Measurements from ENCODE around the gene PROZ.
"Not testable (repeated sequence)": the region's sequence is repeated elsewhere in the genome, so short reads cannot be mapped to it uniquely, and the experiment has no call there.

Gene PROZ, protein sequence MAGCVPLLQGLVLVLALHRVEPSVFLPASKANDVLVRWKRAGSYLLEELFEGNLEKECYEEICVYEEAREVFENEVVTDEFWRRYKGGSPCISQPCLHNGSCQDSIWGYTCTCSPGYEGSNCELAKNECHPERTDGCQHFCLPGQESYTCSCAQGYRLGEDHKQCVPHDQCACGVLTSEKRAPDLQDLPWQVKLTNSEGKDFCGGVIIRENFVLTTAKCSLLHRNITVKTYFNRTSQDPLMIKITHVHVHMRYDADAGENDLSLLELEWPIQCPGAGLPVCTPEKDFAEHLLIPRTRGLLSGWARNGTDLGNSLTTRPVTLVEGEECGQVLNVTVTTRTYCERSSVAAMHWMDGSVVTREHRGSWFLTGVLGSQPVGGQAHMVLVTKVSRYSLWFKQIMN

DNA sequence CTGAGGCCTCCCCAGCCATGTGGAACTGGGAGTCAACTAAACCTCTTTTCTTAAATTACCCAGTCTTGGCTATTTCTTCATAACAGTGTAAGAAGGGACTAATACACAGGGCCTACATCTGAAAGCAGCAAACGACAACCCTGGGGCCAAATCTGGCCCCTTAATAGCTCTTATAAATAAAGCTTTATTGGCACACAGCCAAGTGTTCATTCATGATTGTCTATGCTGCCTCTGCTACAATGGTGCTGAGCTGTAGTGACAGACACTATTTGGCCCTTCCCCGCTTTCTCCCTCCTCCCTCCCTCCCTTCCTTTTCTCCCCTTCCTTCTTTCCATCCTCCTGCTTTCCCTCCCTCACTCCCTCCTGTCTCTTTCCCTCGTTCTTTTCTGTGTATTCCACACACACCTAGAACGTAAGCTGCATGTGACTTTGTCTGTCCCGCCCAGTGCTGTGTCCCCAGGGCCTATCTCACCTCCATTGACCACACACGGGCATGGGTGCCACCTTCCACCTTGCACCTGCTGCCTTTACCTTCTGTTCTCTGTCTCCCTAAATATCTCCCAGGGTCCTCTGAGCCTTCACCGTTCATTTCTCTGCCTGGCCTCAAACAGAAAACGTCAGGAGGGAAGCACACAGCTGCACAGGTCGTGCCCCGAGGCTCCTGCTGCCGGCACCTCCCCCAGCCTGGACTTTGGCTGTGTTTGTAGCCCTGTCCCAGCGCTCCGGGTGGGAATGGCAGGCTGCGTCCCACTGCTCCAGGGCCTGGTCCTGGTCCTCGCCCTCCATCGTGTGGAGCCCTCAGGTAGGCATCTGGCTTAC is at the start of gene PROZ:
PROZ (plus strand) TSS at position 720 of the 819 bp plus-strand sequence; CDS start at position 733, 13 bp downstream.
- no peak for DNase-seq

DNA sequence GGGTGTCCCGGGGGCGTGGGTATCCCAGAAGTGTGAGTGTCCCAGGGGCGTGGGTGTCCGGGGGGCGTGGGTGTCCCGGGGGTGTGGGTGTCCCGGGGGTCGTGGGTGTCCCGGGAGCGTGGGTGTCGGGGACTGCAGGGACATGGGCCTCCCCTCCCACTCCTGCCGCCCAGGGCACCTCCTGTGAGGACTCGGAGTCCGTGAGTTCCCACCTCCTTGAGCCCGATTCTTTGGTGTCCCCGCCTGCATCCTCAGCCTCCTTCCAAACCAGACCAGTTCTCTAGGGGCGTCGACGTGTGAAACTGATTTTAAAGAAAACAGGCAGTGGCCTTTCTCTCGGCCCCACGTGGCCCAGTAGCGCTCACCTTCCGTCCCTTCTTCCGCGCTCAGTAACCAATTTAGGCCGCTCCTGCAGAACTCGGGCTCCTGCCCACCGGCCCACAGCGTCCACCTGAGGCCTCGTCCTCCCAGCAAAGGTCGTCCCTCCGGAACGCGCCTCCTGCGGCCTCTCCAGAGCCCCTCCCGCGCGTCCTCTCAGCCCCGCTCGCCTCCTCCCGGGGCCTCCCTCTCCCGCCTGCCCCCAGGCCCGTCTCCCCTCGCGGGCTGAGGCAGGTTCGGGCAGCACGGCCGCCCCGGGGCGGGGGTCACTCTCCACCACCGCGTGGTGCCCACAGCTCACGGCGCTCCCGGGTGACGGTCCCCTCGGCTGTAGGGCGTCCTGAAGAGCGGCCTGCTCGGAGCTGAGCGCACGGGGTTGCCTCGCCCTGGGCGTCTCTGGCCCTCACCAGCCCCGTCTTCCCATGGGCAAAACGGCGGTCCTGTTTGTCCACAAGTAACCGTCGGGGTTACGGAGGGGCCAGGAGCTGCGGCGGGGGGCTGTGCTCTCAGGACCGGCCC is 49.0 kb upstream of the PROZ start:
- no peak for DNase-seq

DNA sequence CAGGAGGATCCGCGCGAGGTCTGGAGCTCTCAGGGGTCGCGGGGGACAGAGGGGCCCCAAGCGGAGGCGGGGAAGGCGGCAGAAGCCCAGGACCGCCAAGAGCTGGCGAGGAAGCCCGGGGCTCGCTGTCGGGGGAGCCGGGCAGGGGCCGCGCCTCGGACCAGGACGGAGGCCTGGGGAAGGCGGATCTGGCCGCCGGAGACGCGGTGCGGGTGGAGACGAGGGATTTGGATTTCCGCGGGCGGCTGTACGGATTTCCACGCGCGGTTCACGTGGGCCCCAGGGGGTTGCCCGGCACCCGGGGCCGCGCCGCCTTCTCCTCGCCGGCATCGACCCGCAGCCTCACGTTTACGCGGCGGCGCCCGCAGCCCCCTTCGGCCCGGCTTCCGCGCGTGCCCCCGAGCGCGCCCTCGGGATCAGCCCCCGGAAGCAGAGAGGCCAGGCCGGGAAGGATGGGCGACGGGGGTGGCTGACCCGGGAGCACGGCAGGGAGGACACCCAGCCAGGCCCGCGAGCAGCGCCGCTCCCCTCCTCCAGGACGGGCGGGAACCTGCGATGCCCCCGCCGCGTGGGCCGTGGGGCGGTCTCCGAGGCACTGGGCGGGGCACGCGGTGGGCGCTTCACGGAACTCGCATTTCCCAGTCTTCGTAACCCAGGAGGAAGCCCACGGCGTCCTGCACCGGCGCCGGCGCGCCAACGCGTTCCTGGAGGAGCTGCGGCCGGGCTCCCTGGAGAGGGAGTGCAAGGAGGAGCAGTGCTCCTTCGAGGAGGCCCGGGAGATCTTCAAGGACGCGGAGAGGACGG is 48.2 kb upstream of the PROZ start:
- DNase-seq, result peak; percentile 8

DNA sequence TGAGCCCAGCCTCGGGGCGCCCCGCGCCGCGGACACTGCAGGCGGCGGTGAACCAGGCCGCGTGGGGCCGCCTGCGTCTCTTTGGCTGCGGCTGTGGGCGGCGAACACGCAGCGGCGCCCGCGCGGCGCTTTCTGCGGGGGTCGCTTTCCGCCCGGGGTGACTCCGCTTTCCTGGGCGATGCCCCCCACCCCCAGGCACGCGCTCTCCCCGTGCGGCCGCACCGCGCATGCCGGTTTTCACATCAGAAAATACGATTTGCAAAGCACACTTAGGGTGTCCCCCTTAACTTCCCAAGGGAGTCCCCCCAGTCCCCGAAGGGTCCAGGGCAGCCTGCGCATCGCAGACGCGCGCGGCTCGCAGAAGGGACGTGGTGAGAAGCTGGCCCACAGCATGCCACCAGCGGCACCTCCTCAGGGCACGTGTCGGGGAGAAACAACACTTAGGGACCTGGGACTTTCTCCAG is 47.6 kb upstream of the PROZ start:
- DNase-seq, result no peak

DNA sequence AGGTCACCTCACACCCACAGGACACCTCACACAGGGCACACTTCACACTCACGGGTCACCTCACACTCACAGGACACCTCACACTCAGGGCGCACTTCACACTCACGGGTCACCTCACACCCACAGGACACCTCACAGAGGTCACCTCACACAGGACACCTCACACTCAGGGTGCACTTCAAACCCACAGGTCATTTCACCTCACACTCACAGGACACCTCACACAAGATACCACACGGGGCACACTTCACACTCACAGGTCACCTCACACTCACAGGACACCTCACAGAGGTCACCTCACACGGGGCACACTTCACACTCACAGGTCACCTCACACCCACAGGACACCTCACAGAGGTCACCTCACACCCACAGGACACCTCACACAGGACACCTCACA is 46.6 kb upstream of the PROZ start:
- DNase-seq, result not testable (repeated sequence)

DNA sequence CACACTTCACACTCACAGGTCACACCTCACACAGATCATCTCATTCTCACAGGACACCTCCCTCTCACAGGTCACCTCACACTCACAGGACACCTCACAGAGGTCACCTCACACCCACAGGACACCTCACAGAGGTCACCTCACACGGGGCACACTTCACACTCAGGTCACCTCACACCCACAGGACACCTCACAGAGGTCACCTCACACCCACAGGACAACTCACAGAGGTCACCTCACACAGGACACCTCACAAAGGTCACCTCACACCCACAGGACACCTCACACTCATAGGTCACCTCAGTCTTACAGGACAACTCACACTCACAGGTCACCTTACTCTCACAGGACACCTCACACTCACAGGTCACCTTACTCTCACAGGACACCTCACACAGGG is 46.0 kb upstream of the PROZ start:
- DNase-seq, result not testable (repeated sequence)

DNA sequence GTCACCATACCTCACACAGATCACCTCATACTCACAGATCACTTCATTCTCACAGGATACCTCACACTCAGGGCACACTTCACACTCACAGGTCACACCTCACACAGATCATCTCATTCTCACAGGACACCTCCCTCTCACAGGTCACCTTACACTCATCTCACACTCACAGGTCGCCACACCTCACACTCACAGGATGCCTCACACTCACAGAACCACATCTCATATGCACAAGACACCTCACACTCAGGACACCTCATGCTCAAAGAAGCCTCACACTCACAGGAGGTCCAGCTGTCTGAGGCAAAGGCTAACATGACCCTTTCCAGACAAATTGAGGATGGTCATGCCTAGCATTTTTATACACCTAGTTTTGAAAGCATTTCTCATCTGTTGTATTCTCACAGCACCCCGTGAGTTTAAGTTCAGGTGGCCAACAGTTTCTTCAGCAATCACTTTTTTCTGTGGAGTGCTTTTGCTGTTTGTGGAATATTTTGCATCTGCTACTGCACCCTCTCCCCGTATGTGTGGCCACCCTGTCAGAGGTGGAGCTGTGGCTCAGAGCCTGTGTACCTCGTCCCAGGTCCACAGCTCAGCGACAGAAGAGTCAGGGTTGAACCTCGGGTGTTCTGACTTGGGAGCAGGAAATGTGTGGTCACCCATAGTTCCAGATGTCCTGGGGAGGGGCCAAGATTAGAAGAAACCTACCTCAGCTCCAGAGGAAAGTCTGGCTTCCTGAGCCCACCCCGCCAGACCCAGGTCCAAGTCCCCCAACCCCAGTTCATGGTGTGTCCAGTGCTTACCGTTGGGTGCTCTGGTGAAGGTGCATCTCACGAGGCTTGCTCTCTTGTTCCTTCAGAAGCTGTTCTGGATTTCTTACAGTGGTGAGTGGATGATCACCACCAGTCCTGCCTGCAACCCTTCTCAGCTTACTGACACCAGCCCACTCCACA is 45.3 kb upstream of the PROZ start:
- DNase-seq, result no peak

DNA sequence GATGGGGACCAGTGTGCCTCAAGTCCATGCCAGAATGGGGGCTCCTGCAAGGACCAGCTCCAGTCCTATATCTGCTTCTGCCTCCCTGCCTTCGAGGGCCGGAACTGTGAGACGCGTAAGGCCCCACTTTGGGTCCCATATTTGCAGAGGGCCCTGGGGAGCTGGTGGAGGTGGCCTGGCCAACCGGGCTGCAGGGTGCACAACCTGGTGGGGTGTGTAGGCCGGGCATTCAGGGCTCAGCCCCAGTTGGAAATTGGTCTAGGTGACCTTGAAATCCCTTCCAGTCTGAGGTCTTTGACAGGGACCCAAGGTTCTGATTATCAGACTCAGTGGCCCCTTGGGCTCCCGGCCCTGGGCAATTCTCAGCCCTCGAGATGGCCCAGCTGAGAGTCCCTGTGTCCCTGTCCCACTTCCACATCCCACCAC is 44.6 kb upstream of the PROZ start:
- DNase-seq, result no peak

DNA sequence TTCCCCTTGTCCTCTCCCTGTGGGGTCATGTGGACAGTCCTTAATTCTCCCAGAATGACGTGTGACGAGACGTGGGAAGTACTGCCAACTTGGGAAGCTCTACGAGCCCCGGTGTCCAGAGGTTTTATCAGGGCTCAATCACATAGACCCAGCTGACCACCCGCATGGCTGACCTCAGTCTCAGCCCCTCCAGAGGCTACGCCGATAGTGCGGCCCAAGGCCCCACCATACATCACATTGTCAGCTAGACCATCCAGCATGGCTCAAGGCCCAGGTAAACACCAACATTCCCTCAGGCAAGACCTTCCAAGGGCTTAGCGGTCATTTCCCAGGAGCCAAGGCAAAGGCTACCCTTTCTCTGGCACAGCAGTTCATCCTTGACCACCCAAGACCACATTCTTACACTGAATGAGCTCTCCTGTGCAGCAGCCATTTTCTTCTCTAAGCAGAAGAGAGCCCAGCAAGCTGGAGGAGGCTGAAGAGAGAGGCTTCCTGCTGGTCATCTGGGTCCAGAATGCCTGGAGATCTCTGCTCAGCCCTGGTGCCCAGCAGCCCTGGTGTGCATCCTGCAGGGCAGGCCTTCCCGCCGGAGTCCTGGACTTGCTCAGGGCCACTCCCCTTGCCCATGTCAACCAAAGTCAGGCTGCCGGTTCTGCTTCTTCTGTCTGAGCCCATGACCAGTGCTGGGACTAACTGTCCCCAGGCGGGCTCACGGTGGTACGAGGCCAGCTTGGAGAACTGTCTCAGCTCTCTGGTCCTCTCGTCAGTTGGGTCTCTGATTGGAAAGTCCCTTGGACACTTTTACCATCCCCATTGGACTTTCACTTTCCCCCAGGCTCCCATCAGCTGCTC is 43.7 kb upstream of the PROZ start:
- no peak for DNase-seq

DNA sequence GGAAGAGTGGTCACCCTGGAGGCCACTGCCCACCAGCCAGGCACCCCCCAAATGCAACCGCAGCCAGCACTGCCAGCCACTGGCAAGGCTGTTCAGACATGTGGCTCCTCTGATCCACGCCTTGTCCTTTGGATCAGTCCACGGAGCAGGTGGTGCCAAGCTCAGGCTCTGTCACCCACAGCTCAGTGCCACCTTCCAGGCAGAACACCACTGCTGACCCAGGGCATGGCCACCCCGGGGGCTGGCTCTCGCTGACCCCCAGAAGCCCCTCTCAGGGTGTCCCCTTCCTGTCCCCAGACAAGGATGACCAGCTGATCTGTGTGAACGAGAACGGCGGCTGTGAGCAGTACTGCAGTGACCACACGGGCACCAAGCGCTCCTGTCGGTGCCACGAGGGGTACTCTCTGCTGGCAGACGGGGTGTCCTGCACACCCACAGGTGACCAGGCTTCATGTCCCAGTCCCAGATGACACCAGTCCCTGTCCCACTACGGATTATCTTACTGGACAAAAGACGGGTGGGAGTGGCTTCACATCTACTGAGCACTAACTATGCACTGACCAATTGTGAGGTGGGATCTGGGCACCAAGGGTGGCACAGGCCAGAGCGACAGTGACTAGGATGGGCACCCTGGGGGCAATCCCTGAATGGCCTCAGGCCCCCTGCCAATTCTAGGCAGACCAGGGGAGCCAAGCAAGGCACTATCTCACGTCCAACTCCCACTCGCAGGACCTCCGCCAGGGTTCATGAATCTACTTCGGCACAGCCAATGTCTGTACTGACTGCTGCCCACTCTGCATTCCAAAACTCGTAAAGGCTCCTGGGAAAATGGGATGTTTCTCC is 42.9 kb upstream of the PROZ start:
- no peak for DNase-seq

DNA sequence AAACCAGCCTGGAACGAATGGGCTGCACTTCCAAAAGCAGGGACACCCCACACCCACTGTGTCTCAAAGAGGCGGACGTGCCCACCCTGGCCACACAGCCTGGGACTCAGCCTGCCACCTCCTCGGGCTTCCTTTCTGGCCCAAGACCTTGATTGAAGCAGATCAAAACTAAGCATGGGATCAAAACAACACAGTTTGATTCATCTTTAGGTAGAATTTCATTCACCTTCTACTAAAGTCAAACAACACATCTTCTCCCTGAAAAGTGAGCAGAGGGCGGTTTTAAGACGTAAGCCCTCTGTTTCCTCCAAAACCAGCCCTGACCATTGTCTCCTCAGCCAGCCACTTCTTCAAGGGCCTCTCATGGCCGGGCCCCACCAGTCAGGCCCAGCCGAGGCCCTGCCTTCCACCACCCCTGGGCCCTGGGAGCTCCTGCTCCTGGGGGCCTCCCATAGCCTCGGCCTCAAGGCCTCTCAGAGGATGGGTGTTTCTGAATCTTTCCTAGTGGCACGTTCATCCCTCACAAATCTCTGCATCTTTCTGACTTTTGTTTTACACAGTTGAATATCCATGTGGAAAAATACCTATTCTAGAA is 42.1 kb upstream of the PROZ start:
- DNase-seq, result no peak

DNA sequence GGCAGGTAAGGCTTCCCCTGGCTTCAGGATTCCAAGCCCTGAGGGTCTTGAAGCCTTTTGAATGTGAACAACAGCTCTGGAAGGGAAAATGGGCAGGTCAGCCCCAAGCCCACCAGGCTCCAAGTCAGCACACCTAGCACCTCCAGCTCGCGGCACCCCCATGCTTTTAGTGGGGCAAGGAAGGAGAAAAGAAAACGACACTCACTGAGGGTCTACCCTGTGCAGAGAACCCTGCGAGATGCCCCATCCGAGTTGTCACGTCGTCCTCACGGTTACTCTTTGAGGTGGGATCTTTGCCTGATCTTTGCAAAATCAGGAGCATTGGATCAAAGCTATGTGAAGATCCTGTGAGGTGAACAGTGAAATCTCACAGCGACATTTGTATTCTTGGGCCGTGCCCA is 41.6 kb upstream of the PROZ start:
- DNase-seq, result no peak

DNA sequence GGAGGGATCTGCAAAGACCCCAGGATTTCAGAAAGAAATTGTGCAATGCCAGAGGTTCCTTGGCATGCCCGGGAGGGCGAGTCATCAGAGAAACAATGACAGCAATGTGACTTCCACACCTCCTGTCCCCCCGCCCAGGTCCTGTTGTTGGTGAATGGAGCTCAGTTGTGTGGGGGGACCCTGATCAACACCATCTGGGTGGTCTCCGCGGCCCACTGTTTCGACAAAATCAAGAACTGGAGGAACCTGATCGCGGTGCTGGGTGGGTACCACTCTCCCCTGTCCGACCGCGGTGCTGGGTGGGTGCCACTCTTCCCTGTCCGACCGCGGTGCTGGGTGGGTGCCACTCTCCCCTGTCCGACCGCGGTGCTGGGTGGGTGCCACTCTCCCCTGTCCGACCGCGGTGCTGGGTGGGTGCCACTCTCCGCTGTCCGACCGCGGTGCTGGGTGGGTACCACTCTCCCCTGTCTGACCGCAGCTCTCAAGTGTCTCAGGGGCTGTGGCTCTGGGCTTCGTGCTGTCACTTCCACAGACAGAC is 41.0 kb upstream of the PROZ start:
- no peak for DNase-seq

DNA sequence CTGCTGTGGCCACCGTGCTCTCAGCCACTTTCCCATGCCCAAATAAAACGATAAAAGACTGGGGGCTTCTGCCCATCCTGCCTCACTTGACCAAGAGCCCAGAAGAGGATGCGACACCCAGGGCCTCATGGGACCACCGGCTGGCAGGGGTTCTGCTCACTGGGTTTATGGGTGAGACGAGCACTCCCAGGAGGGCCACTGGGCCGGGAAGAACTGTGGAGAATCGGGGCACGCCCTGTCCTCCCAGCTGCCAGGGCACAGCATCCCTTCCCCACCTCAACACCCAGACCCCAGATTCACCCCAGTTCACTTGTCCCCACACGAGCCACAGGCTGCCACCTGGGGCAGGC is 40.6 kb upstream of the PROZ start:
- no peak for DNase-seq

DNA sequence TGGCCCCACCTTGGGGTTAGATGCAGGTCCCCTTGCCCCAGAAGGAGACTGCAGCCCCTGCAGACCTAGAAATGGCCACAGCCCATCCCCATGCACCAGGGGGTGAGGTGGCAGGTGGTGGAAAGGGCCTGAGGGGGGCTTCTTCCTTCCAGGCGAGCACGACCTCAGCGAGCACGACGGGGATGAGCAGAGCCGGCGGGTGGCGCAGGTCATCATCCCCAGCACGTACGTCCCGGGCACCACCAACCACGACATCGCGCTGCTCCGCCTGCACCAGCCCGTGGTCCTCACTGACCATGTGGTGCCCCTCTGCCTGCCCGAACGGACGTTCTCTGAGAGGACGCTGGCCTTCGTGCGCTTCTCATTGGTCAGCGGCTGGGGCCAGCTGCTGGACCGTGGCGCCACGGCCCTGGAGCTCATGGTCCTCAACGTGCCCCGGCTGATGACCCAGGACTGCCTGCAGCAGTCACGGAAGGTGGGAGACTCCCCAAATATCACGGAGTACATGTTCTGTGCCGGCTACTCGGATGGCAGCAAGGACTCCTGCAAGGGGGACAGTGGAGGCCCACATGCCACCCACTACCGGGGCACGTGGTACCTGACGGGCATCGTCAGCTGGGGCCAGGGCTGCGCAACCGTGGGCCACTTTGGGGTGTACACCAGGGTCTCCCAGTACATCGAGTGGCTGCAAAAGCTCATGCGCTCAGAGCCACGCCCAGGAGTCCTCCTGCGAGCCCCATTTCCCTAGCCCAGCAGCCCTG is 40.0 kb upstream of the PROZ start:
- DNase-seq, result no peak

DNA sequence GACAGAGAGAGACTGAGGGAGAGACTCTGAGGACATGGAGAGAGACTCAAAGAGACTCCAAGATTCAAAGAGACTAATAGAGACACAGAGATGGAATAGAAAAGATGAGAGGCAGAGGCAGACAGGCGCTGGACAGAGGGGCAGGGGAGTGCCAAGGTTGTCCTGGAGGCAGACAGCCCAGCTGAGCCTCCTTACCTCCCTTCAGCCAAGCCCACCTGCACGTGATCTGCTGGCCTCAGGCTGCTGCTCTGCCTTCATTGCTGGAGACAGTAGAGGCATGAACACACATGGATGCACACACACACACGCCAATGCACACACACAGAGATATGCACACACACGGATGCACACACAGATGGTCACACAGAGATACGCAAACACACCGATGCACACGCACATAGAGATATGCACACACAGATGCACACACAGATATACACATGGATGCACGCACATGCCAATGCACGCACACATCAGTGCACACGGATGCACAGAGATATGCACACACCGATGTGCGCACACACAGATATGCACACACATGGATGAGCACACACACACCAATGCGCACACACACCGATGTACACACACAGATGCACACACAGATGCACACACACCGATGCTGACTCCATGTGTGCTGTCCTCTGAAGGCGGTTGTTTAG is 39.2 kb upstream of the PROZ start:
- no peak for DNase-seq

DNA sequence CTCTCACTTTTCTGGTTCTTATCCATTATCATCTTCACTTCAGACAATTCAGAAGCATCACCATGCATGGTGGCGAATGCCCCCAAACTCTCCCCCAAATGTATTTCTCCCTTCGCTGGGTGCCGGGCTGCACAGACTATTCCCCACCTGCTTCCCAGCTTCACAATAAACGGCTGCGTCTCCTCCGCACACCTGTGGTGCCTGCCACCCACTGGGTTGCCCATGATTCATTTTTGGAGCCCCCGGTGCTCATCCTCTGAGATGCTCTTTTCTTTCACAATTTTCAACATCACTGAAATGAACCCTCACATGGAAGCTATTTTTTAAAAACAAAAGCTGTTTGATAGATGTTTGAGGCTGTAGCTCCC is 38.6 kb upstream of the PROZ start:
- no peak for DNase-seq
